Measurements from ENCODE around the gene PELI1.

- TF ChIP-seq POLR2A (IDR thresholded peaks at IDR 0.05), result no peak
- no peak for TF ChIP-seq CTCF (IDR thresholded peaks at IDR 0.05)
- TF ChIP-seq EP300 (IDR thresholded peaks at IDR 0.05), result no peak
Measured at GRCh38 chr2:64054161-64054915, 89.9 kb downstream of the PELI1 start.
